Measurements from ENCODE around the gene GRAMD4. TPM values are rescaled to one million over a fixed set of nuclear protein-coding genes. Genes with fewer than 3 reads are reported as not detected.

The GRAMD4 gene
- total RNA-seq, 1 experiment from 2014 or later = 19.8 TPM

DNA sequence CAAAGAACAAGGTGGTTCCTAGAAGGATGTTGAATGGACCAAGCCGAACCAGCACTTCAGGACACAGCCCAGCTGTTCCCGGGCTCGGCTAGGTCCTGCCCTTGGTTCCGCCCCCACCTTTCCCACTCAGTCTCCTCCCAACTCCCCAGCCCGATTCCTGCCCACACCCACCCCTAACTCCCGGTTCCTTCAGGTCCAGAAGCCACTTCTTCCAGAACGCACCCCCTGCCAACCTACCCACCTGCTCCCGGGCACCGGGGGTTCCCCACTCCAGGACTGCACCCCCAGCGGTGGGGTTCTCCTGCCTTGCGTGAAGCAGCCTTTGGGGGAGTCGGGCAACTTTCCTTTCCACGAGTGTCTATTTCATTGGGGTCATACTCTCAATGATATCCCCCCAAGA is 87.1 kb downstream of the GRAMD4 start:
- H2BK5ac ChIP-seq (ENCODE audit: insufficient read length, low read length) = no peak overlapping the region
- Mint-ChIP-seq H3K4me1 (peaks cover 12 to 13% of the 10 kb centered on the region in 2 experiments), H3K9me3 (no peaks in the 10 kb centered on the region), H3K27ac (0 out of 7 replicates have a peak overlapping the region, but pooled peaks of 1 of the 3 experiments have one; percentile 28), H3K36me3 (ENCODE audit: insufficient read depth in 1 of 3, low read depth in 3 of 3) (peaks cover 18 to 83% (median 76%) of the 10 kb centered on the region in 3 experiments; a peak in 6 of 7 replicates), H3K27me3 (ENCODE audit: low read depth) (no peaks in the 10 kb centered on the region), H3K4me3 (no peak overlapping the region)
- H3K18ac ChIP-seq (ENCODE audit: insufficient read length, low read depth, low read length) = no peak overlapping the region
- H2AK5ac ChIP-seq (ENCODE audit: insufficient read length, low read length) = no peak overlapping the region
- H2BK15ac ChIP-seq (ENCODE audit: low read depth, low read length) = no peak overlapping the region
- H3K79me2 ChIP-seq (ENCODE audit: insufficient read depth, low read length) = no peaks in the 10 kb centered on the region
- no peak overlapping the region for H3K14ac ChIP-seq (ENCODE audit: insufficient read depth, low read length)
- no peak overlapping the region for H3K56ac ChIP-seq (ENCODE audit: insufficient read length, low read depth, low read length)
- no peak overlapping the region for H2BK120ac ChIP-seq (ENCODE audit: low read depth, low read length, poor library complexity, severe bottlenecking)
- no peaks in the 10 kb centered on the region for H3K9me3 ChIP-seq (ENCODE audit: control insufficient read depth, low read depth, low read length)
- no peak overlapping the region for H3K4me2 ChIP-seq (ENCODE audit: insufficient read depth, insufficient read length, low read length)
- no peak overlapping the region for H4K91ac ChIP-seq (ENCODE audit: insufficient read length, low read depth, low read length)
- TF ChIP-seq, protein P1, sequence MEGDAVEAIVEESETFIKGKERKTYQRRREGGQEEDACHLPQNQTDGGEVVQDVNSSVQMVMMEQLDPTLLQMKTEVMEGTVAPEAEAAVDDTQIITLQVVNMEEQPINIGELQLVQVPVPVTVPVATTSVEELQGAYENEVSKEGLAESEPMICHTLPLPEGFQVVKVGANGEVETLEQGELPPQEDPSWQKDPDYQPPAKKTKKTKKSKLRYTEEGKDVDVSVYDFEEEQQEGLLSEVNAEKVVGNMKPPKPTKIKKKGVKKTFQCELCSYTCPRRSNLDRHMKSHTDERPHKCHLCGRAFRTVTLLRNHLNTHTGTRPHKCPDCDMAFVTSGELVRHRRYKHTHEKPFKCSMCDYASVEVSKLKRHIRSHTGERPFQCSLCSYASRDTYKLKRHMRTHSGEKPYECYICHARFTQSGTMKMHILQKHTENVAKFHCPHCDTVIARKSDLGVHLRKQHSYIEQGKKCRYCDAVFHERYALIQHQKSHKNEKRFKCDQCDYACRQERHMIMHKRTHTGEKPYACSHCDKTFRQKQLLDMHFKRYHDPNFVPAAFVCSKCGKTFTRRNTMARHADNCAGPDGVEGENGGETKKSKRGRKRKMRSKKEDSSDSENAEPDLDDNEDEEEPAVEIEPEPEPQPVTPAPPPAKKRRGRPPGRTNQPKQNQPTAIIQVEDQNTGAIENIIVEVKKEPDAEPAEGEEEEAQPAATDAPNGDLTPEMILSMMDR (conservative IDR thresholded peaks at IDR 0.05) = no peak
- no peak for DNase-seq
- H2BK20ac ChIP-seq (ENCODE audit: low read depth, low read length, poor library complexity, severe bottlenecking) = no peak overlapping the region
- H3K4me1 ChIP-seq (ENCODE audit: insufficient read depth, low read length) = no peaks in the 10 kb centered on the region
- H3K27me3 ChIP-seq (ENCODE audit: insufficient read depth, low read length) = no peaks in the 10 kb centered on the region
- H3K79me1 ChIP-seq (ENCODE audit: insufficient read depth, low read depth, low read length, poor library complexity, severe bottlenecking) = no peaks in the 10 kb centered on the region
- no peak overlapping the region for H3K23ac ChIP-seq (ENCODE audit: insufficient read length, low read depth, low read length)
- no peak overlapping the region for H4K5ac ChIP-seq (ENCODE audit: insufficient read length, low read depth, low read length)
- H2BK12ac ChIP-seq (ENCODE audit: insufficient read length, low read depth, low read length) = no peak overlapping the region
- H3K4ac ChIP-seq (ENCODE audit: low read depth, low read length) = no peak overlapping the region
- no peak overlapping the region for H3T11ph ChIP-seq (ENCODE audit: low read length)
- WGBS (ENCODE audit: extremely low coverage, insufficient read length, low lambda C conversion rate) = no CpG with 5 or more reads among the region's 13 CpGs
- H3K9ac ChIP-seq (ENCODE audit: extremely low read depth, insufficient read length, low read length) = no peak overlapping the region
- no peak overlapping the region for H3K27ac ChIP-seq (ENCODE audit: insufficient read length, low read depth, low read length)
- H4K8ac ChIP-seq (replicated peaks; ENCODE audit: insufficient read length, low read depth, low read length) = no peak overlapping the region
- H2AFZ ChIP-seq (ENCODE audit: low read length) = no peak overlapping the region
- H4K20me1 ChIP-seq (ENCODE audit: control insufficient read depth, insufficient read depth, insufficient read length) = no peaks in the 10 kb centered on the region
- no peaks in the 10 kb centered on the region for H3K23me2 ChIP-seq (ENCODE audit: insufficient read length, low read depth, low read length, poor library complexity, severe bottlenecking)

Data from H9 (cell line).